KMS-11 (cell line): Measurements from ENCODE around the gene GAMT.

Source experiments
- H2AFZ ChIP-seq: fragments of 200-600 bp; sonication (generic); 2 replicates; pipeline ENCODE4 v1.6.1; 2016; ENCODE audit warnings: antibody characterized with exemption, mixed run types, low read depth
- H3K27ac ChIP-seq: fragments of 200-600 bp; sonication (generic); 2 replicates; pipeline ENCODE4 v1.6.1; 2016; ENCODE audit warnings: mild to moderate bottlenecking, mixed run types
- H3K27me3 ChIP-seq: fragments of 200-600 bp; sonication (generic); 2 replicates; pipeline ENCODE4 v1.6.1; 2017; ENCODE audit warnings: mild to moderate bottlenecking, low read depth, mixed run types, moderate library complexity; ENCODE audit not compliant: insufficient read depth
- H3K36me3 ChIP-seq: fragments of 200-600 bp; sonication (generic); 2 replicates; pipeline ENCODE4 v1.6.1; 2017; ENCODE audit warnings: mild to moderate bottlenecking, mixed run types; ENCODE audit not compliant: insufficient read depth
- H3K4me1 ChIP-seq: fragments of 200-600 bp; sonication (generic); 2 replicates; pipeline ENCODE4 v1.6.1; 2016; ENCODE audit warnings: mild to moderate bottlenecking, low read depth, mixed run types; ENCODE audit not compliant: poor library complexity, severe bottlenecking
- H3K4me2 ChIP-seq: fragments of 200-600 bp; sonication (generic); 2 replicates; pipeline ENCODE4 v1.7.0; 2016; ENCODE audit warnings: mild to moderate bottlenecking, mixed run types
- H3K4me3 ChIP-seq: fragments of 200-600 bp; sonication (generic); IDR thresholded peaks from 2 replicates; pipeline ENCODE4 v1.6.1; 2017; ENCODE audit warnings: low read depth, low read length, mixed read lengths; ENCODE audit not compliant: insufficient read depth
- H3K79me2 ChIP-seq: fragments of 200-600 bp; sonication (generic); 2 replicates; pipeline ENCODE4 v1.6.1; 2016; ENCODE audit warnings: low read depth, mixed run types; ENCODE audit not compliant: insufficient read depth
- H3K9ac ChIP-seq: fragments of 200-600 bp; sonication (generic); 2 replicates; pipeline ENCODE4 v1.6.1; 2016; ENCODE audit warnings: mild to moderate bottlenecking, mixed run types
- H4K20me1 ChIP-seq: fragments of 200-600 bp; sonication (generic); 2 replicates; pipeline ENCODE4 v1.6.1; 2016; ENCODE audit warnings: mild to moderate bottlenecking, mixed run types; ENCODE audit not compliant: insufficient read depth
- TF ChIP-seq, protein P1 (sequence below): fragments of 200-600 bp; sonication (generic); conservative IDR thresholded peaks from 2 replicates; pipeline ENCODE4 v1.6.1; 2017; ENCODE audit warnings: low read depth, mild to moderate bottlenecking, antibody characterized with exemption, low read length, moderate library complexity, mixed read lengths

Gene GAMT

DNA sequence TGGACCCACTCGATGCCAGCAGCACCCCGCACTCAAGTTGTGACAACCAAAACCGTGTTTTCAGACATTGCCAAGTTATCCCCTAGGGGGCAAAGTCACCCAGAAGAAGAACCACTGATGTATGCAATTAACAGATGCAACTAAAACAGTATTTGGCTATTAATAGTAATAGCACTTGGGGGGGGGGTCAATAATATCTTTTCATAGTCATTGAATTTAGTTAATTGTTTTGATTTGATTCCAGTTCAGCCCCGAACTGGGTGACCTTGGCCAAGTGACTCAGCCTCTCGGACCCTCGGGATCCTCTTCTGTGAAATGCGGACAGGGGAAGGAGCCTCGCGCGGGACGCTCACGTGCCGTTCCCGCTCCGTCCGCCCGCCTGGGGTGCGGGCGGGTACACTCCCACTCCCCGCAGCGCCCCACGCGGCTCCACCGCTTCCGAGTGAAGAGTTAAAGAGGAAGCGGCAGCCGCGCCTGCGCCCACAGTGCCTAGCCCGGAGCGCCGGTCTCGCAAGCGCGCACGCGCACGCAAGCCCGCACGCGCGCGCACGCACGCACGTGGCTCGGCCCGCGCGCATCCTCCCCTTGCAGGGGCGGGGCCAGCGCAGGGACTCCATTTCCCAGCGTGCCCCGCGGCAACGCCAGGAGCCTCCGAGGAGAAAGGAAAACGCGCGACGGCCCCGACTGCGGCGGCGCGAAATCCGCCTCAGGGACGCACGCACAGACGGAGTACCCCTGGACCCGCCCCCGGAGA is 5.6 kb upstream of the GAMT start:
- Histone ChIP-seq H3K27ac (peak overlapping the region; percentile 62), H3K27me3 (no peaks in the 10 kb centered on the region), H3K4me1 (peaks cover 30% of the 10 kb centered on the region), H4K20me1 (peaks cover 31% of the 10 kb centered on the region; the same call in 1 of the 2 replicates), H3K36me3 (no peaks in the 10 kb centered on the region), H3K4me3 (no peak overlapping the region), H3K79me2 (peaks cover 42% of the 10 kb centered on the region), H2AFZ (peak overlapping the region; percentile 55; the same call in 1 of the 2 replicates), H3K9ac (peak overlapping the region; percentile 70; the same call in 1 of the 2 replicates), H3K4me2 (peak overlapping the region; percentile 58)
- TF ChIP-seq, protein P1, sequence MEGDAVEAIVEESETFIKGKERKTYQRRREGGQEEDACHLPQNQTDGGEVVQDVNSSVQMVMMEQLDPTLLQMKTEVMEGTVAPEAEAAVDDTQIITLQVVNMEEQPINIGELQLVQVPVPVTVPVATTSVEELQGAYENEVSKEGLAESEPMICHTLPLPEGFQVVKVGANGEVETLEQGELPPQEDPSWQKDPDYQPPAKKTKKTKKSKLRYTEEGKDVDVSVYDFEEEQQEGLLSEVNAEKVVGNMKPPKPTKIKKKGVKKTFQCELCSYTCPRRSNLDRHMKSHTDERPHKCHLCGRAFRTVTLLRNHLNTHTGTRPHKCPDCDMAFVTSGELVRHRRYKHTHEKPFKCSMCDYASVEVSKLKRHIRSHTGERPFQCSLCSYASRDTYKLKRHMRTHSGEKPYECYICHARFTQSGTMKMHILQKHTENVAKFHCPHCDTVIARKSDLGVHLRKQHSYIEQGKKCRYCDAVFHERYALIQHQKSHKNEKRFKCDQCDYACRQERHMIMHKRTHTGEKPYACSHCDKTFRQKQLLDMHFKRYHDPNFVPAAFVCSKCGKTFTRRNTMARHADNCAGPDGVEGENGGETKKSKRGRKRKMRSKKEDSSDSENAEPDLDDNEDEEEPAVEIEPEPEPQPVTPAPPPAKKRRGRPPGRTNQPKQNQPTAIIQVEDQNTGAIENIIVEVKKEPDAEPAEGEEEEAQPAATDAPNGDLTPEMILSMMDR, result peak; percentile 80

DNA sequence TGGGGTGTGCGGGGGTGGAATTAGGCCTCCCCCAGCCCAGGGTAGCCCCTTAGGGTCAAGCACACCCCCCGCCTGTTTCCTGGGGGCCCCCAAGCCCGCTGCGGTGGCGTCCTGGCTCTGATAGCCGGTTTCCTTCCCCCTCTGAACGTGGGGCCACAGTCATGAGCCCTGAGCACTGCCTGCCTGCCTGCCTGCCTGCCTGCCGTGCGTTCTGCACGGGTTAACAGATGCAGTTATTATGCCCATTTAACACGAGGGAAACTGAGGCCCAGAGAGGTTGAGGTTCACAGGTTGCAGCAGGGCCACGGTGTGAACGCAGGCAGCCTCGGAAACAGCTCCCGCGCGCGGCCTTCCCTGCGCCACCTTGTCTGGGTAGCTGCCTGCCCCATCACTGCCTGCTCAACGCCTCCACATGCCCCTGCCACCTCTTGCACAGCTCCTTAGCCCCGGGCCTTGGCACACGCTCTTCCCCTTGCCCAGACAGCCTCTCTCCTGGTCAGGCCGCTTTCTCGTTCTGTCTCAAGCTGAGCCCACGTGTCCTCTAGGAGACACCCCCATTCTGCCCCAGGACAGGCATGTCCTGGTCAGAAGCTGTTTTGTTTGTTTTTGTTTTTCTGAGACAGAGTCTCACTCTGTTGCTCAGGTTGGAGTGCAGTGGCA is 1.2 kb upstream of the GAMT start:
- no peak overlapping the region for H2AFZ ChIP-seq
- H3K79me2 ChIP-seq, result no peaks in the 10 kb centered on the region
- no peaks in the 10 kb centered on the region for H3K27me3 ChIP-seq
- H3K36me3 ChIP-seq, result no peaks in the 10 kb centered on the region
- H4K20me1 ChIP-seq, result no peaks in the 10 kb centered on the region
- no peak overlapping the region; the same call in 1 of the 2 replicates for H3K4me2 ChIP-seq
- peaks cover 21% of the 10 kb centered on the region for H3K4me1 ChIP-seq
- TF ChIP-seq, protein P1, result no peak
- no peak overlapping the region for H3K4me3 ChIP-seq
- H3K9ac ChIP-seq, result no peak overlapping the region
- no peak overlapping the region for H3K27ac ChIP-seq

DNA sequence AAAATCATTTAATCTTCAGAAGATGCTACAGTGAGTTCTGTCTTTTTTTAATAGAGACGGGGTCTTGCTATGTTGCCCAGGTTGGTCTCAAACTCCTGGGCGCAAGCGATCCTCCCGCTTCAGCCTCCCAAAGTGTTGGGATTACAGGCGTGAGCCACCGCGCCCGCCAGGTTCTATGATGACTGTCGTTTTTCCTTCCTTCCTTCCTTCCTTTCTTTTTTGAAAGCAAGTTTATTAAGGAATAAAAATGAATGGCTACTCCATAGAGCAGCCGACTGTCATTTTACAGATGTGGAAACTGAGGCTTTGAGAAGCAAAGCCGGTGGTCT is 511 bp upstream of the GAMT start:
- Histone ChIP-seq H3K9ac (no peak overlapping the region; the same call in 1 of the 2 replicates), H3K36me3 (no peaks in the 10 kb centered on the region), H3K4me3 (no peak overlapping the region), H4K20me1 (no peaks in the 10 kb centered on the region), H3K27me3 (no peaks in the 10 kb centered on the region), H3K79me2 (no peaks in the 10 kb centered on the region), H2AFZ (peak overlapping the region; percentile 71), H3K4me2 (peak overlapping the region; percentile 93), H3K4me1 (peaks cover 21% of the 10 kb centered on the region), H3K27ac (no peak overlapping the region)
- TF ChIP-seq, protein P1, result no peak

DNA sequence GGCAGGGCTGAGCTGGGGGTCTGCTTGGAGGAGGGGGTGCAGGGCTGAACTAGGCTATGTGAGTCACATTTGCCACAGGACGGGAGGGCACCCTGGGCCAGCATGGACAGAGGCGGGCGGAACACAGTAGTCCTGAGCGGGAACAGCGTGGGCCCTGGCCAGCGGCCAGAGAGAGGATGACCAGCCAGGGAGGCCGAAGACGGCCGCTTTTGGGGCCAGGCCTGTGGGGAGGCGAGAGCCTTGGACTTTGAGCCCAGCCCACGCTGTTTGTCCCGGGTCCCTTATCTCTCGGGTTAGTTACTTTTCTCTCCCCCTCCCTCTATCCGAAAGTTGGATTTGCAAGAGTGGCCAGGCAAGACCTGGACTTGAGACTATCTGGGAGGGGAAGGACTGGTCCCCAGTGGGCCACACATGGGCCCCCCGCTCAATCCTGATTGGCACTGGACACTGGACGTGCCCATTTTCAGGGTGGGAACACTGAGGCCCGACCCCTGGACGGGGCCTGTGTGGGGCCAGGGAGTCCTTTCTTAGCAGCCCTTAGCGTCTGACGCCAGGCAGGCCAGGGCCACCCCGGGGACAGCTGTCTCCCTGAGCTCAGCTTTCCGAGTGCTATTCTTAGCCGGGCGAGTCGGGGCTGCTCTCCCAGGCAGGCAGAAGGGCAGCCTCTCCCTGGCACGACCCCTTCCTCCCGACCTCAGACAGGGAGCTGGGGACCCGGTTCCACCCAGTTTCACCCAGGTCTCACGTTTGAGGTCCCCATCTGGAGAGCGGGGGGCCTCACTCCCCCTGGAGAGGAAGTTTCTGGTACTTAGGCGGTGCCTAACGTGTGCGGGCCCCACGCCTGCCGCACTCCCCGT is 833 bp downstream of the GAMT start:
- Histone ChIP-seq H3K4me1 (peaks cover 13% of the 10 kb centered on the region), H3K4me3 (no peak overlapping the region), H3K4me2 (peak overlapping the region; percentile 93), H3K79me2 (no peaks in the 10 kb centered on the region), H3K36me3 (no peaks in the 10 kb centered on the region), H3K27ac (no peak overlapping the region), H2AFZ (peak overlapping the region; percentile 71; the same call in 1 of the 2 replicates), H3K9ac (peak overlapping the region; percentile 46; the same call in 1 of the 2 replicates), H3K27me3 (no peaks in the 10 kb centered on the region), H4K20me1 (no peaks in the 10 kb centered on the region)
- TF ChIP-seq, protein P1, result no peak
